ENCODE data around the gene CST2. TPM values are rescaled to one million over a fixed set of nuclear protein-coding genes. Genes with fewer than 3 reads are reported as not detected.
A peak's percentile ranks its signal among the peaks of the same experiment; 100 is the strongest.
"Not testable (repeated sequence)": the region's sequence is repeated elsewhere in the genome, so short reads cannot be mapped to it uniquely, and the experiment has no call there.

CST2 gene
- total RNA-seq, 6 experiments from 2014 or later = not detected

DNA sequence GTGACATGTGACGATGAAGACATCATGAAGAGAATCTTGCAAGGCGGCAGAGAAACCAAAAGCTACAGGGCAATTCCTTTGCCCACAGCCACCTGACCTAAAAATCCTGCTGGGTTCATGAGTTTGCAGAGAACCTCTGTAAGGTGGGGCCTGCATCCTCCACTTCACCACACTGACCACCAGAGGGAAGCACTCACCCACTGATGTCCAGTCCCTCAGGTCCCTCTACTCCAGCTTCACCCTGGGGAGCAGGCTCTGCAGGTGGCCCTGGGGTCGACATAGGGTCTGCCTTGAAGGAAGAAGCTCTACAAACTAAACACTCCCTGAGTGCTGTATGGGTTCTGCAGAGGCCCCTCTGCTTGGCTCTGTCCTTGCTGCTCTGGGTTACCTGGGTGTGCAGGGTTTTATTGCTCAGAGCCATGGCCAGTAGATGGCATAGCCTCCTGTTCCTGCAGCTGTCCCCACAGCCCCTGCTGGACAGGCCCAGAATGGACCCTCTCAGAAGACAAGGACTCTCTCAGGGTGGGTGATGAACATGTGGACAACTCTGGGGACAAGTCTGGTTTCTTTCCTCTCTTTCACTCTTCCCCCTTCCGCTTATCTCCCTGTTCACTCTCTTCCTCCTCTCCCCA lies 27.2 kb downstream of the CST2 start:
- TF ChIP-seq, protein P1, sequence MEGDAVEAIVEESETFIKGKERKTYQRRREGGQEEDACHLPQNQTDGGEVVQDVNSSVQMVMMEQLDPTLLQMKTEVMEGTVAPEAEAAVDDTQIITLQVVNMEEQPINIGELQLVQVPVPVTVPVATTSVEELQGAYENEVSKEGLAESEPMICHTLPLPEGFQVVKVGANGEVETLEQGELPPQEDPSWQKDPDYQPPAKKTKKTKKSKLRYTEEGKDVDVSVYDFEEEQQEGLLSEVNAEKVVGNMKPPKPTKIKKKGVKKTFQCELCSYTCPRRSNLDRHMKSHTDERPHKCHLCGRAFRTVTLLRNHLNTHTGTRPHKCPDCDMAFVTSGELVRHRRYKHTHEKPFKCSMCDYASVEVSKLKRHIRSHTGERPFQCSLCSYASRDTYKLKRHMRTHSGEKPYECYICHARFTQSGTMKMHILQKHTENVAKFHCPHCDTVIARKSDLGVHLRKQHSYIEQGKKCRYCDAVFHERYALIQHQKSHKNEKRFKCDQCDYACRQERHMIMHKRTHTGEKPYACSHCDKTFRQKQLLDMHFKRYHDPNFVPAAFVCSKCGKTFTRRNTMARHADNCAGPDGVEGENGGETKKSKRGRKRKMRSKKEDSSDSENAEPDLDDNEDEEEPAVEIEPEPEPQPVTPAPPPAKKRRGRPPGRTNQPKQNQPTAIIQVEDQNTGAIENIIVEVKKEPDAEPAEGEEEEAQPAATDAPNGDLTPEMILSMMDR (IDR thresholded peaks at IDR 0.05) = peak; percentile 85
- not testable (repeated sequence) for H3K4me1 Mint-ChIP-seq (ENCODE audit: low read depth); H3K4me3 Mint-ChIP-seq; H3K36me3 Mint-ChIP-seq (ENCODE audit: low read depth); H3K27me3 Mint-ChIP-seq (ENCODE audit: insufficient read depth); H3K9me3 Mint-ChIP-seq; H3K27ac Mint-ChIP-seq
- peak; percentile 38 for DNase-seq

DNA sequence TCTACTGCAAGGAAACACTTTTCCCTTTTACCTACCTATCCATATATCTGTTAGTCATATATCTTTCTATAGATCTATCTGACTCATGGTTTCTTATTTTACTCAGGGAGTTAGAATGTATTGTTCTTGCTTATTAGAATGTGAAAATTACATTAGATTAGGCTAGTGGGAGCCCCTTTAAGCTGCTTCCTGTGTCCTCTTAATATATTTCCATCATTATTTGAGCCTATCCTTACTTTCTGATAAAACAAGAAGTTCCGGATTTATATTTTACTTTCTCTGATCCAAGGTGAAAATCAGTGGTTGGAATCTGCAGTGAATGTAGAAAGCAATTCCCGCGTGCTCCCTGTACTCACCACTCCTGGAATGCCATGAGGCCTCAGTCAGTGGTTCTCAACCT lies 31.0 kb downstream of the CST2 start:
- TF ChIP-seq, protein P1 (IDR thresholded peaks at IDR 0.05) = no peak
- no peaks in the 10 kb centered on the region for H3K36me3 Mint-ChIP-seq (ENCODE audit: low read depth)
- no peak overlapping the region for H3K4me3 Mint-ChIP-seq
- DNase-seq = no peak
- H3K27ac Mint-ChIP-seq = no peak overlapping the region
- H3K9me3 Mint-ChIP-seq = no peaks in the 10 kb centered on the region
- H3K27me3 Mint-ChIP-seq (ENCODE audit: insufficient read depth) = peaks cover 3% of the 10 kb centered on the region; the same call in 1 of the 2 replicates
- H3K4me1 Mint-ChIP-seq (ENCODE audit: low read depth) = no peaks in the 10 kb centered on the region

DNA sequence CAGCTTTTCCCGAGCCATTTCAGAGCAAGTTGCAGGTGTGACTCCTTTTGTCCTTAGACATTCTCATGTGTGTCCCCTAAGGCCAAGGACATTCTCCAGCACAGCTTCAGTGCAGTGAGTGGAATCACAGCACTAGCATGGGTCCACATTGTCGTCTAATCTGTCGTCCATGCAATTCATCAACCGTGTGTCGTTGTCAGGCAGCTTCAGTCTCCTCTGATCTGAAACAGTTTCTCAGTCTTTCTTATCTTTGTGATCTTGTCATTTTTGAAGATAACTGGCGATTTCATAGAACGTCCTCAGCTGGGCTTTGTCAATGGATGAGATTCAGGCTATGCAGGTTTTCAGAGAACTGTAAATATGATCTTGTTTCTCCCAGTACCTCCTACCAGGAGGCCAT lies 31.7 kb downstream of the CST2 start:
- peaks cover 5% of the 10 kb centered on the region; the same call in 1 of the 2 replicates for H3K27me3 Mint-ChIP-seq (ENCODE audit: insufficient read depth)
- H3K4me1 Mint-ChIP-seq (ENCODE audit: low read depth) = no peaks in the 10 kb centered on the region
- TF ChIP-seq, protein P1 (IDR thresholded peaks at IDR 0.05) = no peak
- H3K27ac Mint-ChIP-seq = no peak overlapping the region
- DNase-seq = no peak
- H3K9me3 Mint-ChIP-seq = no peaks in the 10 kb centered on the region
- no peaks in the 10 kb centered on the region for H3K36me3 Mint-ChIP-seq (ENCODE audit: low read depth)
- H3K4me3 Mint-ChIP-seq = no peak overlapping the region

DNA sequence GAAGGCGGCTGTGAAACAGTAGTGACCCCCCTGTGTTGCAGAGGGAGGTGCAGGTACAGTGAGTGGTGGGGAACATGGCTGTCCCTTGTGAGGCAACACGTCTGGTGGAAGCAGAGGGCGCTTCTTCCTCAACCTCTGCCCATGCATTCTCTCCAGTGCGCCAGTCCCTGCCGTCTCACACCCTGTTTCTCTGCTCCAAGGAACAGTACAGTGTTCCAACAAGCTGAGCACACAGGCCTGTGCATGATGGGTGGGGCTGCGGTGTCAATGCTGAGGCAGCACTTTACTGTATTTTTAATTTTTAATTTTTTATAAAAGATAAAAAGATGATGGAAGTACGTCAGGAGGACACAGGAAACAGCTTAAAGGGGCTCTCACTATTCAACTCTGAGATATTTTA lies 32.5 kb downstream of the CST2 start:
- TF ChIP-seq, protein P1 (IDR thresholded peaks at IDR 0.05) = no peak
- no peak for DNase-seq
- Mint-ChIP-seq H3K4me1 (ENCODE audit: low read depth) (no peaks in the 10 kb centered on the region), H3K4me3 (no peak overlapping the region), H3K36me3 (ENCODE audit: low read depth) (no peaks in the 10 kb centered on the region), H3K27ac (no peak overlapping the region), H3K27me3 (ENCODE audit: insufficient read depth) (peaks cover 8% of the 10 kb centered on the region; the same call in 1 of the 2 replicates), H3K9me3 (no peaks in the 10 kb centered on the region)

DNA sequence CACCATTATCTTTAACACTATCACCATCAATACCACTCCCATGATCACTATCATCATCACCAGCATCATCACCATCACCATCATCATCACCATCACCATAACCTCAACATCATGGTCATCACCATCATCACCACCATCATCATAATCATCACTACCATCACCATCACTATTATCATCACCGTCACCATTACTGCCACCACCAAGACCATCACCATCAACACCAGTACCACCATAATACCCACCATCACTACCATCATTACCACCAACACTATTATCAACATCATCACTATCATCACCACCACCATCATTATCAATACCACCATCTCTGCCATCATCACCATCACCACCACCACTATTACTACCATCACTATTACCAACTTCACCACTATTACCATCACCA lies 43.1 kb downstream of the CST2 start:
- H3K36me3 Mint-ChIP-seq (ENCODE audit: low read depth) = no peaks in the 10 kb centered on the region
- TF ChIP-seq, protein P1 (IDR thresholded peaks at IDR 0.05) = no peak
- DNase-seq = no peak
- no peak overlapping the region for H3K27ac Mint-ChIP-seq
- H3K9me3 Mint-ChIP-seq = no peaks in the 10 kb centered on the region; the same call in 1 of the 2 replicates
- H3K27me3 Mint-ChIP-seq (ENCODE audit: insufficient read depth) = peaks cover 3% of the 10 kb centered on the region; the same call in 1 of the 2 replicates
- H3K4me3 Mint-ChIP-seq = no peak overlapping the region
- peaks cover 5% of the 10 kb centered on the region; the same call in 1 of the 2 replicates for H3K4me1 Mint-ChIP-seq (ENCODE audit: low read depth)
